ENCODE measurements around the gene EPHA10.

EPHA10 gene

DNA sequence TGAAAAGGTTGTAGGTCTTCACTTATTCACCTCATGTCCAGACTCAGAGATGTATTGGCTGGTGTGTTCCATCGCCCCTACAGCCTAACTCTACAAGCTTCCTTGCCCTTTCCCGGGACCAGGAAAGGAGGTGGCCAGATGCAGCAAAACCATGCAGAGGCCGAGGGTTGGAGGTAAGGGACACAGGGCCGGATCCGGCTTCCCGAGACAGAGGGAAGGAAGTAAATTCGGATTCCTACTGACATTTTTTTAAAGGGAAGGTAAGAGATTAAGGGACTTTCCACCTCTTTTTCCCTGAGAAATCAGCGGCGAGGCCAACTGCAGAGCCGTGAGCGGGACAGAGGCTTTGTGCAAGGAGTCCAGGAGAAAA is 12.7 kb downstream of the EPHA10 start (continued):
- TF ChIP-seq CSRNP3 (CRISPR knock-in tag; IDR thresholded peaks at IDR 0.05) (no peak), CSDC2 (CRISPR knock-in tag; IDR thresholded peaks at IDR 0.05) (no peak), ZFP3 (CRISPR knock-in tag; IDR thresholded peaks at IDR 0.05) (no peak), TCF4 (CRISPR knock-in tag; IDR thresholded peaks at IDR 0.05; ENCODE audit: borderline replicate concordance) (no peak), SNAI2 (CRISPR knock-in tag; IDR thresholded peaks at IDR 0.05) (no peak), OSR1 (CRISPR knock-in tag; IDR thresholded peaks at IDR 0.05) (no peak), GLIS3 (CRISPR knock-in tag; IDR thresholded peaks at IDR 0.05) (no peak), BACH2 (CRISPR knock-in tag; IDR thresholded peaks at IDR 0.05; ENCODE audit: borderline replicate concordance) (no peak), CREB5 (CRISPR knock-in tag; IDR thresholded peaks at IDR 0.05; ENCODE audit: low read depth) (no peak), ZNF70 (CRISPR knock-in tag; IDR thresholded peaks at IDR 0.05) (no peak), ISL1 (CRISPR knock-in tag; IDR thresholded peaks at IDR 0.05) (no peak)

- TF ChIP-seq ZNF565 (CRISPR knock-in tag; conservative IDR thresholded peaks at IDR 0.05; ENCODE audit: low read depth) (no peak), ZFP3 (CRISPR knock-in tag; IDR thresholded peaks at IDR 0.05) (no peak), PPARA (CRISPR knock-in tag; IDR thresholded peaks at IDR 0.05; ENCODE audit: borderline replicate concordance) (no peak), ZNF70 (CRISPR knock-in tag; IDR thresholded peaks at IDR 0.05) (no peak), CSRNP3 (CRISPR knock-in tag; IDR thresholded peaks at IDR 0.05) (no peak), SNAI2 (CRISPR knock-in tag; IDR thresholded peaks at IDR 0.05) (no peak), ISL1 (CRISPR knock-in tag; IDR thresholded peaks at IDR 0.05) (no peak), OSR1 (CRISPR knock-in tag; IDR thresholded peaks at IDR 0.05) (no peak), CSDC2 (CRISPR knock-in tag; IDR thresholded peaks at IDR 0.05) (no peak), ZNF8 (CRISPR knock-in tag; IDR thresholded peaks at IDR 0.05) (no peak), TCF4 (CRISPR knock-in tag; IDR thresholded peaks at IDR 0.05; ENCODE audit: borderline replicate concordance) (no peak)
- TF ChIP-seq, protein P1, sequence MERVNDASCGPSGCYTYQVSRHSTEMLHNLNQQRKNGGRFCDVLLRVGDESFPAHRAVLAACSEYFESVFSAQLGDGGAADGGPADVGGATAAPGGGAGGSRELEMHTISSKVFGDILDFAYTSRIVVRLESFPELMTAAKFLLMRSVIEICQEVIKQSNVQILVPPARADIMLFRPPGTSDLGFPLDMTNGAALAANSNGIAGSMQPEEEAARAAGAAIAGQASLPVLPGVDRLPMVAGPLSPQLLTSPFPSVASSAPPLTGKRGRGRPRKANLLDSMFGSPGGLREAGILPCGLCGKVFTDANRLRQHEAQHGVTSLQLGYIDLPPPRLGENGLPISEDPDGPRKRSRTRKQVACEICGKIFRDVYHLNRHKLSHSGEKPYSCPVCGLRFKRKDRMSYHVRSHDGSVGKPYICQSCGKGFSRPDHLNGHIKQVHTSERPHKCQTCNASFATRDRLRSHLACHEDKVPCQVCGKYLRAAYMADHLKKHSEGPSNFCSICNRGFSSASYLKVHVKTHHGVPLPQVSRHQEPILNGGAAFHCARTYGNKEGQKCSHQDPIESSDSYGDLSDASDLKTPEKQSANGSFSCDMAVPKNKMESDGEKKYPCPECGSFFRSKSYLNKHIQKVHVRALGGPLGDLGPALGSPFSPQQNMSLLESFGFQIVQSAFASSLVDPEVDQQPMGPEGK (CRISPR knock-in tag; IDR thresholded peaks at IDR 0.05; ENCODE audit: borderline replicate concordance) = no peak
Measured at GRCh38 chr1:37748565-37748964, 16.4 kb downstream of the EPHA10 start.

GRCh38 chr1:37746806-37747205 is 18.1 kb downstream of the EPHA10 start:
- ATAC-seq = no peak
- no peak for TF ChIP-seq ARNTL (CRISPR knock-in tag; IDR thresholded peaks at IDR 0.05; ENCODE audit: borderline replicate concordance, low read depth)
- TF ChIP-seq OSR1 (CRISPR knock-in tag; IDR thresholded peaks at IDR 0.05) = no peak
- no peak for TF ChIP-seq ZC3H10 (CRISPR knock-in tag; IDR thresholded peaks at IDR 0.05)
- TF ChIP-seq, protein P1 (CRISPR knock-in tag; IDR thresholded peaks at IDR 0.05; ENCODE audit: borderline replicate concordance) = no peak
- no peak for TF ChIP-seq GLIS3 (CRISPR knock-in tag; IDR thresholded peaks at IDR 0.05)
- TF ChIP-seq ZNF70 (CRISPR knock-in tag; IDR thresholded peaks at IDR 0.05) = no peak
- TF ChIP-seq POU6F1 (CRISPR knock-in tag; IDR thresholded peaks at IDR 0.05; ENCODE audit: borderline replicate concordance, low read depth) = no peak
- TF ChIP-seq ISL1 (CRISPR knock-in tag; IDR thresholded peaks at IDR 0.05) = no peak
- no peak for TF ChIP-seq ZNF8 (CRISPR knock-in tag; IDR thresholded peaks at IDR 0.05)
- no peak for TF ChIP-seq ESRRG (CRISPR knock-in tag; IDR thresholded peaks at IDR 0.05)
- TF ChIP-seq PPARA (CRISPR knock-in tag; IDR thresholded peaks at IDR 0.05; ENCODE audit: borderline replicate concordance) = no peak
- TF ChIP-seq SNAI2 (CRISPR knock-in tag; IDR thresholded peaks at IDR 0.05) = no peak
- no peak for TF ChIP-seq TCF4 (CRISPR knock-in tag; IDR thresholded peaks at IDR 0.05; ENCODE audit: borderline replicate concordance)
- no peak for TF ChIP-seq BACH2 (CRISPR knock-in tag; IDR thresholded peaks at IDR 0.05; ENCODE audit: borderline replicate concordance)
- no peak for TF ChIP-seq ZFP30 (CRISPR knock-in tag; IDR thresholded peaks at IDR 0.05)
- no peak for TF ChIP-seq CSRNP3 (CRISPR knock-in tag; IDR thresholded peaks at IDR 0.05)
- TF ChIP-seq ZNF565 (CRISPR knock-in tag; conservative IDR thresholded peaks at IDR 0.05; ENCODE audit: low read depth) = no peak
- TF ChIP-seq CSDC2 (CRISPR knock-in tag; IDR thresholded peaks at IDR 0.05) = no peak
- no peak for TF ChIP-seq ZFP3 (CRISPR knock-in tag; IDR thresholded peaks at IDR 0.05)
- TF ChIP-seq CREB5 (CRISPR knock-in tag; IDR thresholded peaks at IDR 0.05; ENCODE audit: low read depth) = no peak

More at GRCh38 chr1:37748565-37748964, 16.4 kb downstream of the EPHA10 start:
- no peak for ATAC-seq
